IPS-18a (cell line): ENCODE data around the gene SPSB4.

Experiments used
- H3K27ac ChIP-seq: one replicate; pipeline ENCODE4 v1.5.1; 2013; ENCODE audit warnings: low read length
- H3K27me3 ChIP-seq: one replicate; pipeline ENCODE4 v1.6.1; 2013; ENCODE audit warnings: mild to moderate bottlenecking, low read length; ENCODE audit not compliant: control insufficient read depth, insufficient read depth
- H3K36me3 ChIP-seq: one replicate; pipeline ENCODE4 v1.6.1; 2013; ENCODE audit warnings: low read depth, low read length; ENCODE audit not compliant: control insufficient read depth
- H3K4me1 ChIP-seq: one replicate; pipeline ENCODE4 v1.6.1; 2013; ENCODE audit warnings: low read depth, low read length; ENCODE audit not compliant: control insufficient read depth
- H3K4me3 ChIP-seq: one replicate; pipeline ENCODE4 v1.5.1; 2013; ENCODE audit warnings: low read length
- H3K9ac ChIP-seq: one replicate; pipeline ENCODE4 v1.6.1; 2013; ENCODE audit warnings: mild to moderate bottlenecking, low read length, moderate library complexity
- H3K9me3 ChIP-seq: one replicate; pipeline ENCODE4 v1.6.1; 2013; ENCODE audit warnings: low read depth, low read length; ENCODE audit not compliant: control insufficient read depth

SPSB4 gene

GRCh38 chr3:141128126-141128777 is 77.1 kb downstream of the SPSB4 start:
- Histone ChIP-seq H3K4me3 (no peak overlapping the region), H3K4me1 (no peaks in the 10 kb centered on the region), H3K9me3 (no peaks in the 10 kb centered on the region), H3K9ac (no peak overlapping the region), H3K27me3 (no peaks in the 10 kb centered on the region), H3K27ac (no peak overlapping the region), H3K36me3 (no peaks in the 10 kb centered on the region)

GRCh38 chr3:141129049-141129448 is 77.9 kb downstream of the SPSB4 start:
- Histone ChIP-seq H3K9ac (no peak overlapping the region), H3K27me3 (no peaks in the 10 kb centered on the region), H3K4me3 (no peak overlapping the region), H3K27ac (no peak overlapping the region), H3K4me1 (no peaks in the 10 kb centered on the region), H3K36me3 (no peaks in the 10 kb centered on the region), H3K9me3 (no peaks in the 10 kb centered on the region)

GRCh38 chr3:141129541-141130011 is 78.4 kb downstream of the SPSB4 start:
- H3K9ac ChIP-seq = no peak overlapping the region
- no peak overlapping the region for H3K27ac ChIP-seq
- no peaks in the 10 kb centered on the region for H3K9me3 ChIP-seq
- H3K4me1 ChIP-seq = no peaks in the 10 kb centered on the region
- no peak overlapping the region for H3K4me3 ChIP-seq
- H3K36me3 ChIP-seq = no peaks in the 10 kb centered on the region
- no peaks in the 10 kb centered on the region for H3K27me3 ChIP-seq

GRCh38 chr3:141143517-141143916 is 92.4 kb downstream of the SPSB4 start:
- Histone ChIP-seq H3K27ac (no peak overlapping the region), H3K4me3 (no peak overlapping the region), H3K4me1 (no peaks in the 10 kb centered on the region), H3K36me3 (no peaks in the 10 kb centered on the region), H3K27me3 (no peaks in the 10 kb centered on the region), H3K9ac (no peak overlapping the region), H3K9me3 (peaks cover 16% of the 10 kb centered on the region)

- no peak overlapping the region for H3K9ac ChIP-seq
- H3K9me3 ChIP-seq = peaks cover 5% of the 10 kb centered on the region
- H3K36me3 ChIP-seq = no peaks in the 10 kb centered on the region
- no peaks in the 10 kb centered on the region for H3K27me3 ChIP-seq
- no peak overlapping the region for H3K27ac ChIP-seq
- H3K4me3 ChIP-seq = no peak overlapping the region
- H3K4me1 ChIP-seq = no peaks in the 10 kb centered on the region
Measured at GRCh38 chr3:141146979-141147470, 95.9 kb downstream of the SPSB4 start.

GRCh38 chr3:141147657-141148056 is 96.5 kb downstream of the SPSB4 start:
- Histone ChIP-seq H3K27ac (no peak overlapping the region), H3K9me3 (no peaks in the 10 kb centered on the region), H3K36me3 (no peaks in the 10 kb centered on the region), H3K27me3 (no peaks in the 10 kb centered on the region), H3K4me3 (no peak overlapping the region), H3K4me1 (no peaks in the 10 kb centered on the region), H3K9ac (no peak overlapping the region)

GRCh38 chr3:141148169-141148568 is 97.0 kb downstream of the SPSB4 start:
- Histone ChIP-seq H3K9ac (no peak overlapping the region), H3K36me3 (no peaks in the 10 kb centered on the region), H3K4me3 (no peak overlapping the region), H3K4me1 (no peaks in the 10 kb centered on the region), H3K27ac (no peak overlapping the region), H3K9me3 (no peaks in the 10 kb centered on the region), H3K27me3 (no peaks in the 10 kb centered on the region)

- no peak overlapping the region for H3K27ac ChIP-seq
- no peaks in the 10 kb centered on the region for H3K36me3 ChIP-seq
- no peaks in the 10 kb centered on the region for H3K9me3 ChIP-seq
- no peaks in the 10 kb centered on the region for H3K4me1 ChIP-seq
- H3K9ac ChIP-seq = no peak overlapping the region
- H3K27me3 ChIP-seq = no peaks in the 10 kb centered on the region
- no peak overlapping the region for H3K4me3 ChIP-seq
Measured at GRCh38 chr3:141148770-141149169, 97.6 kb downstream of the SPSB4 start.

- no peaks in the 10 kb centered on the region for H3K4me1 ChIP-seq
- H3K27me3 ChIP-seq = no peaks in the 10 kb centered on the region
- no peak overlapping the region for H3K27ac ChIP-seq
- H3K36me3 ChIP-seq = no peaks in the 10 kb centered on the region
- H3K4me3 ChIP-seq = no peak overlapping the region
- H3K9ac ChIP-seq = no peak overlapping the region
- no peaks in the 10 kb centered on the region for H3K9me3 ChIP-seq
Measured at GRCh38 chr3:141150081-141150830, 99.1 kb downstream of the SPSB4 start.

- H3K27me3 ChIP-seq = no peaks in the 10 kb centered on the region
- H3K27ac ChIP-seq = no peak overlapping the region
- H3K36me3 ChIP-seq = no peaks in the 10 kb centered on the region
- H3K4me3 ChIP-seq = no peak overlapping the region
- no peaks in the 10 kb centered on the region for H3K9me3 ChIP-seq
- no peaks in the 10 kb centered on the region for H3K4me1 ChIP-seq
- no peak overlapping the region for H3K9ac ChIP-seq
Measured at GRCh38 chr3:141150931-141151330, 99.8 kb downstream of the SPSB4 start.

- Histone ChIP-seq H3K9me3 (no peaks in the 10 kb centered on the region), H3K4me1 (no peaks in the 10 kb centered on the region), H3K4me3 (no peak overlapping the region), H3K36me3 (no peaks in the 10 kb centered on the region), H3K27me3 (no peaks in the 10 kb centered on the region), H3K27ac (no peak overlapping the region), H3K9ac (no peak overlapping the region)
Measured at GRCh38 chr3:141151439-141151838, 100.3 kb downstream of the SPSB4 start.

- Histone ChIP-seq H3K9ac (no peak overlapping the region), H3K4me3 (no peak overlapping the region), H3K9me3 (no peaks in the 10 kb centered on the region), H3K36me3 (no peaks in the 10 kb centered on the region), H3K27me3 (no peaks in the 10 kb centered on the region), H3K27ac (no peak overlapping the region), H3K4me1 (no peaks in the 10 kb centered on the region)
Measured at GRCh38 chr3:141152130-141152529, 101.0 kb downstream of the SPSB4 start.
